Transverse colon (tissue), 4 donors: ENCODE data around the gene MET. TPM values are rescaled to one million over a fixed set of nuclear protein-coding genes. Genes with fewer than 3 reads are reported as not detected.

Experiments
- DNase-seq: peaks from one replicate; pipeline ENCODE4 v3.0.0-alpha.2; 2019
- H3K27ac ChIP-seq, 4 donors: fragments of 200-600 bp; sonication (generic); 2 replicates each; pipeline ENCODE4 v1.5.1; 2016 to 2018; ENCODE audit warnings: inconsistent platforms in 4 of 4
- H3K27me3 ChIP-seq: fragments of 200-600 bp; sonication (generic); 2 replicates; pipeline ENCODE4 v1.5.1; 2017; ENCODE audit warnings: inconsistent platforms
- H3K36me3 ChIP-seq, 4 donors: fragments of 200-600 bp; sonication (generic); 2 replicates each; pipeline ENCODE4 v1.5.1; 2017 to 2019; ENCODE audit warnings: inconsistent platforms in 4 of 4
- H3K4me1 ChIP-seq, 4 donors: fragments of 200-600 bp; sonication (generic); 2 replicates each; pipeline ENCODE4 v1.5.1; 2017 to 2020; ENCODE audit warnings: inconsistent platforms in 4 of 4
- H3K4me3 ChIP-seq, 4 donors: fragments of 200-600 bp; sonication (generic); 1 replicate in 1 of 4; 2 replicates in 3 of 4; pipeline versions ENCODE4 v1.5.1 to v1.6.1; 2017 to 2019; ENCODE audit warnings: inconsistent platforms in 4 of 4
- H3K9me3 ChIP-seq, 2 donors: fragments of 200-600 bp; sonication (generic); 2 replicates each; pipeline ENCODE4 v1.5.1; 2017 to 2019; ENCODE audit warnings: inconsistent platforms in 2 of 2
- CTCF ChIP-seq, 5 experiments: fragments of 200-600 bp in 3 of 5; fragments of 450-650 bp in 2 of 5; sonication (generic) in 3 of 5; IDR thresholded peaks; 1 replicate in 2 of 5; 2 replicates in 3 of 5; pipeline ENCODE4 v1.5.1; 2016 to 2017; ENCODE audit warnings: antibody characterized with exemption in 5 of 5, inconsistent platforms in 3 of 5, mild to moderate bottlenecking in 2 of 5, moderate library complexity in 1 of 5
- EP300 ChIP-seq: sonication (generic); formaldehyde crosslinking; IDR thresholded peaks from one replicate; pipeline ENCODE4 v1.6.1; 2017; ENCODE audit warnings: antibody characterized with exemption, low read depth
- POLR2A ChIP-seq: fragments of 450-650 bp; IDR thresholded peaks from one replicate; pipeline ENCODE4 v1.6.1; 2016; ENCODE audit warnings: antibody characterized with exemption, mild to moderate bottlenecking, moderate library complexity
- POLR2AphosphoS5 ChIP-seq, 3 donors: sonication (generic); formaldehyde crosslinking; IDR thresholded peaks; one replicate each; pipeline ENCODE4 v1.6.1; 2016; ENCODE audit warnings: antibody characterized with exemption in 3 of 3
- WGBS, 2 donors: methylation state at CpG; one replicate each; pipeline ENCODE4 v1.1.5; 2018; ENCODE audit warnings: low coverage in 1 of 2; 5-methylcytosine and 5-hydroxymethylcytosine counted together
- in situ Hi-C, 4 donors: fragments of 200-750 bp; cut with MboI; loops; one replicate each; pipeline versions ENCODE4 v1.15.0 to v1.15.1; 2017; ENCODE audit warnings: low sequenced_read_pairs in 3 of 4, low pct_ligation_motif_present in 1 of 4, low pct_unique_long_range_greater_than_20kb in 1 of 4
- intact Hi-C: fragments of 100-400 bp; cut with DNase I; formaldehyde crosslinking; loops from one replicate; pipeline ENCODE4 v1.15.1; 2023; ENCODE audit warnings: low total_unique reads
- total RNA-seq, 4 donors: library from RNA; depleted of rRNA; stranded (reverse); fragments of >200 nt; gene quantifications; one replicate each; pipeline ENCODE4 v1.1.0, GENCODE V29; 2016

The MET gene
- total RNA-seq, 4 donors from 2014 or later = 6.4 to 35.5 (median 20.3) TPM

- intact Hi-C loops (no loop called here), in situ Hi-C loops (no loop called here)
- Histone ChIP-seq H3K27me3 (no peaks in the 10 kb centered on the region), H3K27ac (no peak overlapping the region), H3K4me1 (no peaks in the 10 kb centered on the region), H3K9me3 (no peaks in the 10 kb centered on the region), H3K36me3 (no peaks in the 10 kb centered on the region), H3K4me3 (no peak overlapping the region)
- TF ChIP-seq POLR2A (no peak), CTCF (IDR thresholded peaks at IDR 0.05) (no peak), POLR2AphosphoS5 (IDR thresholded peaks at IDR 0.05) (no peak), EP300 (no peak)
- 95 to 100% methylated on average over 1 of the region's 1 CpG for WGBS, 2 donors
- no peak for DNase-seq
Observed at GRCh38 chr7:116762971-116763370, 91.0 kb downstream of the MET start.

- WGBS, 2 donors = 89 to 100% methylated on average over 1 of the region's 1 CpG
- Histone ChIP-seq H3K27ac (no peak overlapping the region), H3K27me3 (no peaks in the 10 kb centered on the region), H3K4me3 (no peak overlapping the region), H3K36me3 (no peaks in the 10 kb centered on the region), H3K9me3 (no peaks in the 10 kb centered on the region), H3K4me1 (no peaks in the 10 kb centered on the region)
- in situ Hi-C loops = no loop called here
- intact Hi-C loops = no loop called here
- no peak for DNase-seq
- TF ChIP-seq POLR2A (no peak), POLR2AphosphoS5 (IDR thresholded peaks at IDR 0.05) (no peak), CTCF (IDR thresholded peaks at IDR 0.05) (no peak), EP300 (no peak)
Observed at GRCh38 chr7:116763647-116764046, 91.7 kb downstream of the MET start.

GRCh38 chr7:116766881-116767280 is 94.9 kb downstream of the MET start:
- WGBS, 2 donors = 76% methylated on average over 3 of the region's 3 CpGs
- intact Hi-C loops (no loop called here), in situ Hi-C loops (no loop called here)
- Histone ChIP-seq H3K9me3 (no peaks in the 10 kb centered on the region), H3K4me1 (peaks cover 0 to 24% (median 12%) of the 10 kb centered on the region in 4 donors), H3K4me3 (no peak overlapping the region), H3K36me3 (no peaks in the 10 kb centered on the region), H3K27me3 (no peaks in the 10 kb centered on the region), H3K27ac (no peak overlapping the region)
- no peak for TF ChIP-seq POLR2AphosphoS5 (IDR thresholded peaks at IDR 0.05)
- TF ChIP-seq POLR2A = no peak
- TF ChIP-seq CTCF (IDR thresholded peaks at IDR 0.05) = no peak
- no peak for TF ChIP-seq EP300
- DNase-seq = no peak

GRCh38 chr7:116769546-116769945 is 97.5 kb downstream of the MET start:
- in situ Hi-C loops (no loop called here), intact Hi-C loops (no loop called here)
- Histone ChIP-seq H3K27me3 (no peaks in the 10 kb centered on the region), H3K9me3 (no peaks in the 10 kb centered on the region), H3K36me3 (no peaks in the 10 kb centered on the region), H3K4me1 (peaks cover 0 to 40% (median 19%) of the 10 kb centered on the region in 4 donors), H3K4me3 (no peak overlapping the region), H3K27ac (no peak overlapping the region)
- 57 to 72% methylated on average over 3 of the region's 3 CpGs for WGBS, 2 donors
- no peak for DNase-seq
- no peak for TF ChIP-seq POLR2AphosphoS5 (IDR thresholded peaks at IDR 0.05)
- TF ChIP-seq EP300 = no peak
- no peak for TF ChIP-seq CTCF (IDR thresholded peaks at IDR 0.05)
- TF ChIP-seq POLR2A = no peak
